Activated B cell treated with CpG ODN at 0.5 μM for 24 hours (primary cell): ENCODE data around the gene GPD1L. TPM values are rescaled to one million over a fixed set of nuclear protein-coding genes. Genes with fewer than 3 reads are reported as not detected.
"Not testable (repeated sequence)": the region's sequence is repeated elsewhere in the genome, so short reads cannot be mapped to it uniquely, and the experiment has no call there.

ENCODE experiments used
- ATAC-seq: fragments of 200-7000 bp; cut with Tn5 transposase; one replicate; pipeline ENCODE4 v1.10.0; 2021; ENCODE audit warnings: low read depth, mild to moderate bottlenecking, moderate library complexity
- CTCF ChIA-PET: fragments of 350-600 bp; sonication (Branson Sonifier 250); formaldehyde crosslinking; loops from one replicate; lab custom pipeline; 2021; ENCODE audit warnings: antibody characterized with exemption; lab: Charles Lee
- POLR2A ChIA-PET: fragments of 350-600 bp; sonication (Branson Sonifier 250); formaldehyde crosslinking; loops from one replicate; lab custom pipeline; 2021; ENCODE audit warnings: antibody characterized with exemption; lab: Charles Lee
- DNase-seq: peaks from one replicate; pipeline ENCODE4 v3.0.0; 2022
- H3K27ac Mint-ChIP-seq: one replicate; pipeline ENCODE4 v1.8.0; 2020; ENCODE audit warnings: mixed read lengths
- H3K27me3 Mint-ChIP-seq: one replicate; pipeline ENCODE4 v1.8.0; 2021; ENCODE audit warnings: mixed read lengths
- H3K36me3 Mint-ChIP-seq: one replicate; pipeline ENCODE4 v1.8.0; 2021; ENCODE audit warnings: low read depth, mixed read lengths
- H3K4me1 Mint-ChIP-seq: one replicate; pipeline ENCODE4 v1.8.0; 2021; ENCODE audit warnings: mixed read lengths
- H3K4me3 Mint-ChIP-seq: one replicate; pipeline ENCODE4 v1.8.0; 2020; ENCODE audit warnings: mild to moderate bottlenecking, mixed read lengths
- H3K9me3 Mint-ChIP-seq: one replicate; pipeline ENCODE4 v1.8.0; 2020; ENCODE audit warnings: mixed read lengths
- CTCF ChIP-seq: fragments of 200-600 bp; IDR thresholded peaks from one replicate; pipeline ENCODE4 v1.8.0; 2022; ENCODE audit warnings: antibody characterized with exemption, mild to moderate bottlenecking
- intact Hi-C: fragments of 100-400 bp; cut with micrococcal nuclease; formaldehyde crosslinking; loops from one replicate; pipeline ENCODE4 v1.15.1; 2024
- total RNA-seq: library from RNA; stranded (reverse); gene quantifications from 2 replicates; pipeline ENCODE4 v1.2.3, GENCODE V29; 2022

The GPD1L gene
- total RNA-seq, 1 donor from 2014 or later, result 8.2 TPM

- no peak for DNase-seq
- H3K27me3 Mint-ChIP-seq, result peaks cover 7% of the 10 kb centered on the region
- no peak for TF ChIP-seq CTCF
- ChIA-PET POLR2A (no interaction called here), CTCF (no interaction called here)
- peaks cover 6% of the 10 kb centered on the region for H3K4me1 Mint-ChIP-seq
- H3K9me3 Mint-ChIP-seq, result no peaks in the 10 kb centered on the region
- intact Hi-C loops, result no loop called here
- no peak for ATAC-seq
- H3K27ac Mint-ChIP-seq, result no peak overlapping the region
- H3K4me3 Mint-ChIP-seq, result no peak overlapping the region
- no peaks in the 10 kb centered on the region for H3K36me3 Mint-ChIP-seq
Measured at GRCh38 chr3:32186097-32186496, 79.7 kb downstream of the GPD1L start.

DNA sequence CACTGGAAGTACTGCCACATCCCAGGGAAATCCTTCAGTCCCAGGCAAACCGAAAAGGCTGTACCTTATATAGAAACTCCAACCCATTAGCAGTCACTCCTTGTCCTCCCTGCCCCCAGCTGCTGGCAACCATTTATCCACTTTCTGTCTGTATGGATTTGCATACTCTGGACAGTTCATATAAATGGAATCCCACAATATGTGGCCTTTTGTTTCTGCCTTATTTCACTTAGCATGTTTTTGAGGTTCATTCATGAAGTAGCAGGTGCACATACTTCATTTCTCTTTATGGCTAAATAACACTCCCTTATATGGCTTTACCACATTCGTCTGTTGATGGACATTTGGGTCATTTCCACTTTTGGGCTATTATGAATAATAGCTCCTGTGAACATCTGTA, 80.5 kb downstream of the GPD1L start:
- TF ChIP-seq CTCF, result no peak
- H3K4me1 Mint-ChIP-seq, result no peaks in the 10 kb centered on the region
- H3K27ac Mint-ChIP-seq, result no peak overlapping the region
- peaks cover 10% of the 10 kb centered on the region for H3K27me3 Mint-ChIP-seq
- ChIA-PET CTCF (interaction anchor here (1.3 to 1.9 kb wide), 2 partner anchors 10 to 12 kb away, joined by 5 to 8 read pairs; no protein-coding TSS in a partner anchor), POLR2A (no interaction called here)
- intact Hi-C loops, result no loop called here
- no peaks in the 10 kb centered on the region for H3K9me3 Mint-ChIP-seq
- H3K4me3 Mint-ChIP-seq, result no peak overlapping the region
- DNase-seq, result no peak
- no peak for ATAC-seq
- no peaks in the 10 kb centered on the region for H3K36me3 Mint-ChIP-seq

- no peaks in the 10 kb centered on the region for H3K9me3 Mint-ChIP-seq
- H3K27me3 Mint-ChIP-seq, result peaks cover 8% of the 10 kb centered on the region
- intact Hi-C loops, result no loop called here
Measured at GRCh38 chr3:32189693-32190092, 83.3 kb downstream of the GPD1L start.

GRCh38 chr3:32190556-32190955, 84.1 kb downstream of the GPD1L start:
- H3K4me1 Mint-ChIP-seq, H3K4me3 Mint-ChIP-seq, DNase-seq, CTCF ChIA-PET, H3K9me3 Mint-ChIP-seq, H3K27ac Mint-ChIP-seq, POLR2A ChIA-PET, H3K36me3 Mint-ChIP-seq, ATAC-seq, intact Hi-C loops, H3K27me3 Mint-ChIP-seq: not testable (repeated sequence)

More at GRCh38 chr3:32189693-32190092, 83.3 kb downstream of the GPD1L start:
- DNase-seq, result no peak
- H3K36me3 Mint-ChIP-seq, result no peaks in the 10 kb centered on the region
- no peak for TF ChIP-seq CTCF
- CTCF ChIA-PET, result no interaction called here
- H3K4me1 Mint-ChIP-seq, result no peaks in the 10 kb centered on the region
- no peak for ATAC-seq
- H3K27ac Mint-ChIP-seq, result no peak overlapping the region
- POLR2A ChIA-PET, result no interaction called here
- no peak overlapping the region for H3K4me3 Mint-ChIP-seq

GRCh38 chr3:32193101-32193500, 86.7 kb downstream of the GPD1L start:
- POLR2A ChIA-PET, result no interaction called here
- intact Hi-C loops, result no loop called here

More at GRCh38 chr3:32193101-32193500, 86.7 kb downstream of the GPD1L start:
- H3K9me3 Mint-ChIP-seq, result no peaks in the 10 kb centered on the region
- H3K36me3 Mint-ChIP-seq, result no peaks in the 10 kb centered on the region
- CTCF ChIA-PET, result no interaction called here
- H3K27ac Mint-ChIP-seq, result no peak overlapping the region
- no peak for DNase-seq
- no peak overlapping the region for H3K4me3 Mint-ChIP-seq
- H3K4me1 Mint-ChIP-seq, result no peaks in the 10 kb centered on the region
- TF ChIP-seq CTCF, result no peak
- ATAC-seq, result no peak
- H3K27me3 Mint-ChIP-seq, result peaks cover 6% of the 10 kb centered on the region
